ENCODE data around the gene FBXO3. TPM values are rescaled to one million over a fixed set of nuclear protein-coding genes. Genes with fewer than 3 reads are reported as not detected.
"Not testable (repeated sequence)": the region's sequence is repeated elsewhere in the genome, so short reads cannot be mapped to it uniquely, and the experiment has no call there.

FBXO3 gene
- 10 to 100 TPM; 14.4 to 16.2 (median 14.8) TPM for total RNA-seq

GRCh38 chr11:33773987-33774735 is at the start of gene FBXO3:
Gene FBXO3 (minus strand): TSS chr11:33774520. CDS start chr11:33774497, 23 bp downstream.
- Mint-ChIP-seq H3K36me3 (ENCODE audit: insufficient read depth) (peaks cover 10% of the 10 kb centered on the region), H3K27me3 (ENCODE audit: low read depth) (peaks cover 14% of the 10 kb centered on the region), H3K9me3 (no peaks in the 10 kb centered on the region), H3K4me1 (ENCODE audit: low read depth) (peaks cover 40% of the 10 kb centered on the region), H3K4me3 (peak within 1 kb of the TSS; percentile 93)
- ATAC-seq (peak; percentile 88 to 89), DNase-seq (peak; percentile 84)

GRCh38 chr11:33822981-33823380 is 48.7 kb upstream of the FBXO3 start:
- DNase-seq; ATAC-seq; H3K9me3 Mint-ChIP-seq; H3K4me1 Mint-ChIP-seq (ENCODE audit: low read depth); H3K4me3 Mint-ChIP-seq; H3K36me3 Mint-ChIP-seq (ENCODE audit: insufficient read depth): not testable (repeated sequence)
- peaks cover 35% of the 10 kb centered on the region for H3K27me3 Mint-ChIP-seq (ENCODE audit: low read depth)

DNA sequence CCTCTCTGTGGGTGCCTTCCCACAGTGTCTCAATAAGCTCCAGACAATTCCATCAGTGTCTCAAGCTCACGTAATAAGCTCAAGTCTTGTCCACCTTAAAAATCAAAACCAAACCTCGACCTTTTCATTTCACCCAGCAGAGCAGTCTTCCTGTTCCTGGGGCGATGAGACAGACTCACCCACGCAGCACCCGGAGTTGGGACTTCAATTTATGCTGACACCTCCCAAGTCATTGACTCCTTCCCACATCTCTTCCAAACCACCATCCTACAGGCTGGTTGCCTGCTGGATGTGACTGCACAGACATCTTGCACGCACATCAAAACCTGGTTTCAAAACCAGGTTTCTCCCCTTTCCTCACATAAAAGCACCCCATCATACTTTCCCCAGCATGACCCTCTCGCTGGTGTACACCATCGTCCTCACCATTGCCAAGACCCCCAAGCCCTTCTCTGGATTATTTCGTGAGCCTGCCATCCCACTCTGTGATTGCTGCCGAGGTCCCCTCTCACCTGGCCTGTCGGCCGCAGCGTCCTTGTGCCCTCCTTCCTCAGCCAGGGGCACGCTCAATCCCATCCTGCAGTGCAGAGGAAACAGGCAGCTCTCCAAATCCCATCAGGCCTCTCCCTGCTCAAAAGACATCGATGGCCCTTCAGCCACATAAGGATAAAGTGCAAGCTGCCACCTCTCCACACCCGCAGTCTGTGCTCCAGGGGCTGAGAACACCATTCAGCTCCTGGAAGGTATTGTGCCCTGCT is 45.1 kb upstream of the FBXO3 start:
- Mint-ChIP-seq H3K27me3 (ENCODE audit: low read depth) (peaks cover 20% of the 10 kb centered on the region), H3K4me3 (no peak overlapping the region), H3K4me1 (ENCODE audit: low read depth) (no peaks in the 10 kb centered on the region), H3K36me3 (ENCODE audit: insufficient read depth) (no peaks in the 10 kb centered on the region), H3K9me3 (no peaks in the 10 kb centered on the region)
- no peak for DNase-seq
- ATAC-seq, result no peak

GRCh38 chr11:33808228-33808828 is 34.0 kb upstream of the FBXO3 start:
- Mint-ChIP-seq H3K9me3 (no peaks in the 10 kb centered on the region), H3K4me3 (no peak overlapping the region), H3K4me1 (ENCODE audit: low read depth) (peaks cover 3% of the 10 kb centered on the region), H3K36me3 (ENCODE audit: insufficient read depth) (no peaks in the 10 kb centered on the region), H3K27me3 (ENCODE audit: low read depth) (peaks cover 10% of the 10 kb centered on the region)
- peak; percentile 96 to 98 for ATAC-seq
- DNase-seq, result peak; percentile 90

- Mint-ChIP-seq H3K9me3 (no peaks in the 10 kb centered on the region), H3K27me3 (ENCODE audit: low read depth) (peaks cover 41% of the 10 kb centered on the region), H3K4me1 (ENCODE audit: low read depth) (peaks cover 9% of the 10 kb centered on the region), H3K4me3 (no peak overlapping the region), H3K36me3 (ENCODE audit: insufficient read depth) (no peaks in the 10 kb centered on the region)
- no peak for DNase-seq
- ATAC-seq, result no peak
Observed at GRCh38 chr11:33804471-33804870, 30.2 kb upstream of the FBXO3 start.

DNA sequence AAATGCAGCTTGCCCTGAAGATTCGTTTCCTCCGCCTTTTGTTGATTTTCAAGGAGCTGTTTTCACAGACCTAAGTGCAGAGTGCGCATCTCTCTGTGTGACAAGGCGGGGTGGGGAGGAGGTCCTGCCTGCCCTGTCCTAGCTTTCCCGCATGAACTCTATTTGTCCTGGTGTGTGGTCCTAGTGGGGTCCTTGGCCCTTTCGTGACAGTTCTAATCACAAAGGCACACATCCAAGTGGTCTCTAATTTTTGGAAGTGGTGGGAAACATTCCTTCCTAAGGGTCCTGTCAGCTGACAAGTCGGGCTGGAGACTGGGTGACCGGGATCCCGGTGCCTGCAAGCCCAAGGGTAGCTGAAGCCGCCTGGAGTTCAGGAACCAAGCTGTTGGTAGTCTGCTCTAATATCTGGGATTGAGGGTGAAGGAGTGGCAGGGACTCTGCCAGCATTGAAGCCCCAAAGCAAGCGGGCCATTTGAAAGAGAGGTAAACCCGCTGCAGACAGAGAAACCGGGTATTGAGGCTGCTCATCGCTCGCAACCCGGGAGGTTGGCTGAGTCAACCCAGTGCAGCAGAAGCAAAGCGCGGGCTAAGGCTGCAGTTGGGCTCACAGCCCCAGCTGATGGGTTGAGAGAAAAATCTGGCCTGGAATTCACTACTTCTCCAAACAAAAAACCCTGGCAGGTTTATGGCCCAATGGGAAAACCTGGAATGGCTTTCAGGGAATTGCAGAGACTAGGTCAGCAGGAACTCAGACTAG is 28.1 kb upstream of the FBXO3 start:
- Mint-ChIP-seq H3K4me3 (no peak overlapping the region), H3K4me1 (ENCODE audit: low read depth) (peaks cover 6% of the 10 kb centered on the region)

GRCh38 chr11:33801821-33802193 is 27.5 kb upstream of the FBXO3 start:
- Mint-ChIP-seq H3K27me3 (ENCODE audit: low read depth) (peaks cover 52% of the 10 kb centered on the region), H3K4me1 (ENCODE audit: low read depth) (peaks cover 6% of the 10 kb centered on the region), H3K36me3 (ENCODE audit: insufficient read depth) (no peaks in the 10 kb centered on the region), H3K4me3 (no peak overlapping the region), H3K9me3 (no peaks in the 10 kb centered on the region)
- ATAC-seq (peak in 1 of 2 donors; percentile 17), DNase-seq (no peak)

More for the DNA sequence above, 28.1 kb upstream of the FBXO3 start:
- ATAC-seq (peak; percentile 90 to 93), DNase-seq (no peak)
- Mint-ChIP-seq H3K36me3 (ENCODE audit: insufficient read depth) (no peaks in the 10 kb centered on the region), H3K27me3 (ENCODE audit: low read depth) (peaks cover 50% of the 10 kb centered on the region), H3K9me3 (no peaks in the 10 kb centered on the region)

- H3K27me3 Mint-ChIP-seq (ENCODE audit: low read depth), result peaks cover 68% of the 10 kb centered on the region
- H3K4me1 Mint-ChIP-seq (ENCODE audit: low read depth), result peaks cover 6% of the 10 kb centered on the region
- ATAC-seq (no peak), DNase-seq (no peak)
- no peaks in the 10 kb centered on the region for H3K36me3 Mint-ChIP-seq (ENCODE audit: insufficient read depth)
- no peak overlapping the region for H3K4me3 Mint-ChIP-seq
- H3K9me3 Mint-ChIP-seq, result no peaks in the 10 kb centered on the region
Observed at GRCh38 chr11:33797879-33798278, 23.6 kb upstream of the FBXO3 start.

DNA sequence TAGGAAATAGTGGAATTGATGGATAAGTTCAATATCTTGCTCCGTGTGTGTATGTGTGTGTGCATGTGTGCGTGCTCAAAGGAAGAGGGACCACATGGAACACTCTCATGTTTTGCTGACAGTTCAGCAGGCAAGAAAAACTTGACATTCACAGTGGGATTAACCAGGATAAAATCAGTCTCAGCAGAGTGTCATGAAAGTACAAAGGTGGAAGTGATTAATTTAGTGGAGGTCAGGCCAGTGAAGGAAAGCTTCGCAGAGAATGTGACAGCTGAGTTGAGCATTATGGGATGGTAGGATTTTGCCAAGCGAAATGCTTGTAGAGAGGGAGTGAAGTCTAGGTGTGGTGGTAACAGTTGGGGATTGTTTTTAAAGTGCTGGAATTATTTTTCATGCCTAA is 15.7 kb upstream of the FBXO3 start:
- H3K4me1 Mint-ChIP-seq (ENCODE audit: low read depth), result no peaks in the 10 kb centered on the region
- ATAC-seq, result no peak
- H3K9me3 Mint-ChIP-seq, result peaks cover 4% of the 10 kb centered on the region
- peaks cover 51% of the 10 kb centered on the region for H3K27me3 Mint-ChIP-seq (ENCODE audit: low read depth)
- DNase-seq, result no peak
- H3K4me3 Mint-ChIP-seq, result no peak overlapping the region
- H3K36me3 Mint-ChIP-seq (ENCODE audit: insufficient read depth), result no peaks in the 10 kb centered on the region

DNA sequence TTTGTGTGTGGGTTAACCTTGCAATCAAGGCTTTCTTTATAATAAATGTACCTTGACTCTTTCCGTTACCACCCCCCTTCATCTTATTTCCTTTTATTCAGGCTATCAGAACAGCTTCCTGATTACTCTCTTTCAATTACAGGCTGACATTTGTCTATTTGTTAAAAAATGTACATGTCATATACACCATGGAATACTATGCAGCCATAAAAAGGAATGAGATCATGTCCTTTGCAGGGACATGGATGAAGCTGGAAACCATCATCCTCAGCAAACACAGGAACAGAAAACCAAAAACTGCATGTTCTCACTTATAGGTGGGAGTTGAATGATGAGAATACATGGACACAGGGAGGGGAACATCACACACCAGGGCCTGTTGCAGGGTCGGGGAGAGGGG is 13.8 kb upstream of the FBXO3 start:
- not testable (repeated sequence) for DNase-seq; ATAC-seq; H3K4me1 Mint-ChIP-seq (ENCODE audit: low read depth); H3K36me3 Mint-ChIP-seq (ENCODE audit: insufficient read depth); H3K9me3 Mint-ChIP-seq; H3K4me3 Mint-ChIP-seq
- H3K27me3 Mint-ChIP-seq (ENCODE audit: low read depth), result peaks cover 60% of the 10 kb centered on the region

- Mint-ChIP-seq H3K36me3 (ENCODE audit: insufficient read depth) (no peaks in the 10 kb centered on the region), H3K4me1 (ENCODE audit: low read depth) (no peaks in the 10 kb centered on the region), H3K27me3 (ENCODE audit: low read depth) (peaks cover 52% of the 10 kb centered on the region), H3K9me3 (peaks cover 4% of the 10 kb centered on the region), H3K4me3 (no peak overlapping the region)
- DNase-seq (no peak), ATAC-seq (no peak)
Observed at GRCh38 chr11:33787076-33787475, 12.8 kb upstream of the FBXO3 start.

- Mint-ChIP-seq H3K9me3 (peaks cover 4% of the 10 kb centered on the region), H3K27me3 (ENCODE audit: low read depth) (peaks cover 46% of the 10 kb centered on the region), H3K4me1 (ENCODE audit: low read depth) (no peaks in the 10 kb centered on the region), H3K36me3 (ENCODE audit: insufficient read depth) (no peaks in the 10 kb centered on the region), H3K4me3 (no peak overlapping the region)
- ATAC-seq (no peak), DNase-seq (no peak)
Observed at GRCh38 chr11:33785609-33786008, 11.3 kb upstream of the FBXO3 start.

- ATAC-seq, result no peak
- H3K27me3 Mint-ChIP-seq (ENCODE audit: low read depth), result peaks cover 35% of the 10 kb centered on the region
- no peaks in the 10 kb centered on the region for H3K36me3 Mint-ChIP-seq (ENCODE audit: insufficient read depth)
- no peaks in the 10 kb centered on the region for H3K9me3 Mint-ChIP-seq
- no peak for DNase-seq
- H3K4me1 Mint-ChIP-seq (ENCODE audit: low read depth), result peaks cover 4% of the 10 kb centered on the region
- H3K4me3 Mint-ChIP-seq, result no peak overlapping the region
Observed at GRCh38 chr11:33779849-33780528, 5.7 kb upstream of the FBXO3 start.

DNA sequence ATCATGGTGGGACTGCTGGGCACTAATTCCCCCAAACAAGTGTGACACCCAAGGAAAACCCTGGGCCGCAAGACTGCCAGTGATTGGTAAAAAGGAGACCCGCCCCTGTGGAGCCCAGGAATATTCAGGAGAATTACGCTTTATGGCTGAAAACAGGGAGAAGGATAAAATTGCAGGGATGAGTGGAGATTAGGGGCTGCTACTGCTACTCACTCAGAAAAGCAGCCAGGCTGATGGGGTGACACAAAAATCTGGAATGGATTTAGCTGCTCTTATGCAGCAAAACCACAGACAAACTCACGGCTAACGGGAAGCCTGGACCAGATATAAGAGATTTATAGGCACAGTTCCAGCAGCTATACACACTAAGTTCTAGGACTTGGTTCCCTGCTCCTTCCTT is 4.4 kb upstream of the FBXO3 start:
- H3K27me3 Mint-ChIP-seq (ENCODE audit: low read depth), result peaks cover 23% of the 10 kb centered on the region
- H3K4me3 Mint-ChIP-seq, result no peak overlapping the region
- DNase-seq (no peak), ATAC-seq (no peak)
- H3K36me3 Mint-ChIP-seq (ENCODE audit: insufficient read depth), result no peaks in the 10 kb centered on the region
- H3K9me3 Mint-ChIP-seq, result no peaks in the 10 kb centered on the region
- H3K4me1 Mint-ChIP-seq (ENCODE audit: low read depth), result peaks cover 8% of the 10 kb centered on the region
